Bronchial epithelial cell (primary cell): Measurements from ENCODE around the gene PDXK. TPM values are rescaled to one million over a fixed set of nuclear protein-coding genes. Genes with fewer than 3 reads are reported as not detected.

ENCODE experiments used
- DNase-seq: peaks from one replicate; pipeline ENCODE4 v3.0.0-alpha.2; 2010; ENCODE audit warnings: low read depth
- FAIRE-seq: peaks from 2 replicates; lab custom pipeline; 2011; peaks lifted over from hg19 to GRCh38; lab: Jason Lieb, UNC
- H3K27me3 ChIP-seq: 2 replicates; pipeline ENCODE4 v1.5.1; 2011; ENCODE audit warnings: low read length; ENCODE audit not compliant: control insufficient read depth, insufficient read depth
- H3K36me3 ChIP-seq: 2 replicates; pipeline ENCODE4 v1.5.1; 2011; ENCODE audit warnings: low read length; ENCODE audit not compliant: control insufficient read depth, insufficient read depth
- H3K4me3 ChIP-seq: 2 replicates; pipeline ENCODE4 v1.5.1; 2011; ENCODE audit warnings: mild to moderate bottlenecking, low read depth, low read length, control low read depth
- CTCF ChIP-seq: IDR thresholded peaks from 2 replicates; pipeline ENCODE4 v1.5.1; 2011; ENCODE audit warnings: mild to moderate bottlenecking, moderate library complexity, low read length, control low read depth, inconsistent platforms; ENCODE audit not compliant: insufficient read depth, severe bottlenecking
- total RNA-seq: library from RNA; depleted of rRNA; stranded (reverse); fragments of >200 nt; gene quantifications from 2 replicates; pipeline ENCODE4 v1.2.1, GENCODE V29; 2014

Gene PDXK
- total RNA-seq, 1 donor from 2014 or later: 591 TPM

DNA sequence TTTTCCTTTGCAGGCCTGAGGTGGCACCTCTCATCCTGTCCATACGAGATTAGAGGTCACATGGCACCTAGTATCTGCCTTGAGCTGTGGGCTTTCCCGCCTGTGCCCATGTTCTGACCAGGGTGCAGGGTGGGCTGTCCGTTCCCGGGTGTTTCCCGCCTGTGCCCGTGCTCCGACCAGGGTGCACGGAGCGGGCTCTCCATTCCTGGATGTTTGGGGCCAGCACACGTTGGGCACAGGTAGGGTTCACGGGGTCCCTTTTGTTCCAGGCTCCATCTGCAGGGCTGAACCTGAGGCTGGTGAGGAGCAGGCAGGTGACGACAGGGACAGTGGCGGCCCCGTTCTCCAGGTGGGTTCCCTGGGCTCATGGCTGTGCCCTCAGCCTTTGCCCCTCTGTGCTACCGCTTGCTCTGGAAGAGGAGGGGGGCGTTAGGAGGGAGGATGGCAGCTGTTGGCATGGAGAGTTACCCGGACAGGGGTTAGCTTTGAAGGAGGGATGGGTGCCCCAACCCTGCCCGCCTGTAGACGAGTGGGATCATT lies 80.4 kb downstream of the PDXK start:
- DNase-seq (no peak), FAIRE-seq (no peak)
- Histone ChIP-seq H3K36me3 (peaks cover 66% of the 10 kb centered on the region), H3K27me3 (no peaks in the 10 kb centered on the region), H3K4me3 (no peak overlapping the region)
- no peak for TF ChIP-seq CTCF

DNA sequence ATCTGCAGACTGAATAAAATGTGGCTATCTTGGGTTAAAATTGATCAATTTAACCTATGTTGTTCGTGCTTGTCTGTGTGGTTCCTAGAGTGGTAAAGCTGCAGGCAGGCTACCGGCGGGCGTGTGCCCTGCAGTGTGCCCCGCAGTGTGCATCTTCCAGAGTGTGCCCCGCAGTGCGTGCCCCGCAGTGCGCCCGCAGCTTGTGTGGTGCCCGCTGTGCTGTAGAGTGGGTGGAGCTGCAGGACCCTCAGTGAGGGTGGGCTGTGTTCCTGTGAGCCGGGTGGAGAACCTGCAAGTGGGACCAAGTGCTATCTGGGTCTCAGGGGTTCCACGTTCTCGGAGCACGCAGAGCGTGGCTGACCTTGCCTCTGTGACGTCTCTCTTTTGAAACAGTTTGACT lies 81.2 kb downstream of the PDXK start:
- H3K27me3 ChIP-seq: no peaks in the 10 kb centered on the region
- TF ChIP-seq CTCF: no peak
- no peak for FAIRE-seq
- no peak for DNase-seq
- no peak overlapping the region for H3K4me3 ChIP-seq
- H3K36me3 ChIP-seq: peaks cover 60% of the 10 kb centered on the region

- TF ChIP-seq CTCF: no peak
- FAIRE-seq (no peak), DNase-seq (no peak)
- Histone ChIP-seq H3K4me3 (no peak overlapping the region), H3K36me3 (peaks cover 57% of the 10 kb centered on the region), H3K27me3 (no peaks in the 10 kb centered on the region)
Measured at GRCh38 chr21:43800566-43800965, 81.6 kb downstream of the PDXK start.

DNA sequence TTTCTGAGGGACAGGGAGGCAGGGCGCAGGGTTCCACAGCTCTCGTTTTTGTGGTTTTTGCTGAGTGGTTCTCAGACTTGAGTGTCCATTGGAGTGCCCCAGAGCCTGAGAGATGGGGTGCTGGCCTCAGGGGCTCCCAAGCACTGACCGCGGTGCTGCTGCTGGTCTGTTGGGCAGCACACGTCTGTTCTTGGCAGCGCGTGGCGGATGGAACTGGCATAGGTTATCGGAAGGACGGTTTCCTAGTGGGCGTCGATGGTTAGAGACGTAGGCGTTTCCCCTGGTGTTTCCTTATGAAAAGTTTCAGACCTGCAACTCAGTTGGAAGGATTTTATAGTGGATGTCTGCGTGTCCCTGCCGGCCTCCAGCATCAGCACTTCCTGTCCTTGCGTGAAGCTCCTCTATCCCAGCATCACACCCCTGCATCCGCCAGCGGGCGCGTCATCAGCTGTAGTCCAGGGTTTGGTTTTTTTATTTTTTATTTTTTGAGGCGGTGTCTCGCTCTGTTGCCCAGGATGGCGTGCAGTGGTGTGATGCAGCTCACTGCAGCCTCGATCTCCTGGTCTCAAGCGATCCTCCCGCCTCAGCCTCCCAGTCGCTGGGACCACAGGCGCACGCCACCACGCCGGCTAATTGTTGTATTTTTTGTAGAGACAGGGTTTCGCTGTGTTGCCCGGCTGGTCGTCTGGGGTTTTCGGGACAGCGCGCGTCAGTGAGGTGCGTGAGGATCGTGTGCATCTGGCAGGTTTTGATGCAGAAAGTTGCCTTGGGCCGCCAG lies 82.3 kb downstream of the PDXK start:
- Histone ChIP-seq H3K27me3 (no peaks in the 10 kb centered on the region), H3K4me3 (no peak overlapping the region), H3K36me3 (peaks cover 56% of the 10 kb centered on the region)
- DNase-seq: no peak
- peak; percentile 94 for FAIRE-seq
- TF ChIP-seq CTCF: no peak

DNA sequence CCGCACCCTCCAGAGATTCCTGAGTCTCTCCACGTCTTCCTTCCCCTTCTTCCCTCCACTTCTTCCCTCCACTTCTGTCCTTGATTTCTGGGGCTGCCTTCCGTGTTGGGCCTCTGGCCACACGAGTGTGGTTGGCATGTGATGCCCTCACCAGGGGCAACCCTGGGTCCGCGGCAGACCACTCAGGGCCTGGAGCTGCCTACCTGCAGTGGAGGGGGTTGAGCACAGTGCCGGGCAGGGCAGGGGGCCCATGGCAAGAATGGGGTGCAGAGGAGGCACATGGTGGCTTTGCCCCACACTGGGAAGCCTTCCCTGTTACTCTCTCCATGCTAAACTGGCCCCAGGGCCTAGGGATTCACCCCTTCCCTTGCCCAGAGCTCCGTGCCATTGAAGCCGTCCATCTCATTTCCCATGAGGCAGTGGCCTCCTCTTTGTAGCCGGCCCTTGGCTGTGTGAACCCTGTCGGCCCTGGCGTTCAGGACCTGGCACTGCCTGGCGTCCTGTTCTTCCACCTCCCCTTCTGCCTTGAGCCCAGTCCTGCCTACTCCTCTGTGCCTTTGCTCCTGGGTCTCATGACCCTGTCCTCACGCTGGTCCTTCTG lies 83.9 kb downstream of the PDXK start:
- DNase-seq (no peak), FAIRE-seq (no peak)
- H3K4me3 ChIP-seq: no peak overlapping the region
- peaks cover 44% of the 10 kb centered on the region for H3K36me3 ChIP-seq
- TF ChIP-seq CTCF: no peak
- H3K27me3 ChIP-seq: no peaks in the 10 kb centered on the region
